Limb (tissue), 2 donors: ENCODE results near the gene CREB3L4.

ENCODE experiments used
- DNase-seq, 2 donors: peaks; one replicate each; pipeline ENCODE4 v3.0.0-alpha.2; 2016; ENCODE audit errors: extremely low spot score in 2 of 2

The CREB3L4 gene

DNA sequence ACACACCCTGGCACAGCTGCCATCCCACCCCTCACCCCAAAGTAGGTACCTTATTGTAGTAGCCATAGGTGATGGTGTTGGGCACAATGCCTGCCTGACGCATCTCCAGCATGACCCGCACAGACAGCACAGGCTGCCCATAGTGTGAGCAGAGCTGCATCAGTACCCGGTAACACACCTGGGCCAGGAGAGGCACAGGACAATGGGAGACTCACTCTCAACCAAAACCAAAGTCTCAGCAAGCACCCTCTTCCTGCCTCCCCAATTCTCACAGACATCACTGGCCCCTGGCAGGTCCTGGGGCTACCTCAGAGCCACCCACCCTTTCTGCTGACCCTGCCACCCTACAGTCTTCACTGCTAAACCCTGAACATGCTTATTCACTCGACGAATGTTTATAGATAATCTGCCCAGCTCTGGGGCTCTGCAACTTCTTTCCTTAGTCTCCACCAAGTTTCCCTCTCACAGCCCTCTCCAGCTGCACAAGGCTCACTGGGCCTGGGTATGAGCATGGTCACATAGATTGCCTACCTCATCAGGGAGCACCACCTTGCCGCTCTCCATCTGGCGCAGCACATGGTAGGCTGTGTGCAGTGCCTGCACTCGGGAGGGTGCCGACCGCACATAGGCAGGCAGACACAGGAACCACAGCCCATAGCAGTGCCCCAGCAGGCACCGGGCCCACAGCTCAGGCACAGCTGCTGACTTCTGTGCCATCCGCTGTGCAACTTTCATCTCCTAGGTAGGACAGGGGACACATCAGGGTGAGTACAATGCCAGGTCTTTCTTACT is 31.5 kb upstream of the CREB3L4 start:
- no peak for DNase-seq

DNA sequence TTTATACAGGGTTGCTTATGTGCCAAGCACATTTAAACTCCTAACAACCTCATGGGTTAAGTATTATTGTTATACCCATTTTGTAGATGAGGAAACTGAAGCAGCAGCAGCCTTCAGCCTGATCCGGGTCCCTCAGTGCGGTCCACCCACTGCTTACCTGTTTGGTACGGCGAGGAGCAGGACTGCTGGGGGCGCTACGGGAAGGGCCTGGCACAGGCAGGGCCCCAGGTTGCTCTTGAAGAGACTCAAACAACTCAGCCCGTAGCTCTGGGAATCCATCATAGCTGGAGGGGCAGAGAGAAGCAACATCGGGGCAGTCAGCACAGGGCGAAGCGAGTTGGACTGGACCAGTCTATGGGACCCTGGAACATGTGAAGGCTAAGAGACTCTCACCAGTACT is 30.4 kb upstream of the CREB3L4 start:
- no peak for DNase-seq

DNA sequence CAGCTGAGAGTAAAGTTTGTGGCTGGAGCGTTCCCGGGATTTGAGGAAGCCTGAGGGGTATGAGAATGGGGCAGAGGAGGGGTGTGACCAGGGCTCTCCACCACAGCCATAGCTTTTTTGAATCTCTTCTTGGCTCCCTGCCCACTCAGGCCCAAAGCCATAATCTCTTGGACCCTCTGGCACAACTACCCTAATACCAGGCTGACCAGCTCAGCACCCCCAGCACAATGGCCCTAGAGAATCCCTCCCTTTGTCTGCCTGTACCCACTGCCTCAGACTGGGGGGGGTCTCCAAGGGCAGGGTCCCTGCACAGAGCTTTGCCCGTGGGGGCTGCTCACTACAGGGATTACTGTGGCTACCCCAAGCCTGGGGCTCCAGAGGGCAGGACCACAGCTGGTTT is 28.7 kb upstream of the CREB3L4 start:
- no peak for DNase-seq

DNA sequence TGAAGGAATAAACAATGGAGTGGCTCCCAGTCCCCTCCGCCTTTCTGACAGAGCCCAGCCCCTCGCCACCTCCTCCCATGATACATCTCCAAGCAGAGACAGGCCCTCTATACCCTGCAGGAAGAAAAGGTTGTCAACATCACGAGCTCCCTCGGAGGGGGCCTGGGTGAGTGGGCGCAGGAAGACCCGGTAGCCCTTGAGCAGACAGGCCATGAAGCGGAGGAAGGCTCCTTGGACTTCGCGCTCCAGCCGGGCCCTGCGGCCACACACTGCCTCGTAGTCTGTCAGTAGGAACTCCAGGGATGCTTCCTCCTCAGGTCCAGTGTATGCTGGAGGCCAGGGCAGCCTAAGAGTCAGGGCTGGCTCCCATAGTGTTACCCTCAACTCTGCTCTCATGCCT is 28.2 kb upstream of the CREB3L4 start:
- no peak for DNase-seq

DNA sequence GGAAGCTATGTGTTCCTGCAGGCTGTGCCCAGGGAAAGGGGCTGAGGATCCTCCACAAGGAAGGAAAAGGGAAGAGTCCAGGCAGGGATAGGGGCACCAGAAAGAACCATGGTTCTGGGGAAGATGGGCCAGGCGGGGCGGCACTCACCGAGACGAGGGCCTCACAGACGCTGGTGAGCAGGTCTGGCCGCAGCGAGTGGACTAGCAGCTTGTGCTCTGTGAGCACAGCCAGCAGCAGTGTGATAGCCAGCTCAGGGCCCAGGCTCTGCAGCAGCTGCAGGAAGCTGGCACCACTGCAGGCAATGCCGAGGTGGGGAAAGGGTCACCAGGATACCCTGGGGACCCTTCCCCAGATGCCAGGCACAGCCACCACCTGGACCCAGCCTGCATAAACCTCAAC is 26.9 kb upstream of the CREB3L4 start:
- DNase-seq, result no peak

DNA sequence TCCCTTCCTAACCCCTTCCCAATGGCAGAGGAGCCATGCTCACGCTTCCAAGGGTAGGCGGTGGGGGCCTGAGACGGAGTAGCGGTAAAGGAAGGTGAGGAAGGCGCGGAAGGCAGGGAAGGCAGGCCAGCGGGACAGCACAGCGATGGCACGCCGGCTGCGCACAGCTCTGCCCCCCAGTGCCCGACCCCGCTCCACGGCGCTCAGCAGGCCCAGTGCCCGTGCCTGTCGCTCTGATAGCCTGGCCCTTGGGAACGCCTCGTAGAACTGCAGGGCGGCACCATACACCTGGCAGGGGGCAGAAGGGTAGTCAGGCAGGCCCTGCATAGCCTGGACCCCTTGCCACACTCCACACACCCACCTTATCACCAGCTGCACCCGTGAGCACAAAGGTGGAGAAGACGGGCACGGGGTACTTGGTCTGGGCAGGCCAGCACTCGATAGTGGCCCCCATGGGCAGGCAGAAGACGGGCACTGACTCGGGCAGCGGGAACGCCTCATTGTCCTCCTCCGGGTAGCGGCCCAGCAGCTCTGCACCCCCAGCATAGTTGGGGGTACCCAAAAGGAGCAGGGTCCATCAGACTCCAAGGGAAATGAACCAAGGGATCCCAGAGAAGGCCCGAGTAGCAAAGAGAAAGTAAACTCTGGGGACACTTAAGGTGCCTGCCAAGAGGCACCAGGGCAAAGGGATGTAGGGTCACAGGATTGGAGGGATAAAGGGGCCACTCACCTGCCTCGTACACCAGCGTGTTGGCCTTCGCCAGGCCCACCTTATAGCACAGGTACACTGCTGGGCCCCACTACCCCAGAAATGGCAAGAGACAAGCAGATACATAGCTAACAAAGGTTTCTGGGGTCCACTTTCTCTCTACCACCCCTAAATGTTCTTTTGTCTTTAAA is 25.6 kb upstream of the CREB3L4 start:
- DNase-seq, result no peak

DNA sequence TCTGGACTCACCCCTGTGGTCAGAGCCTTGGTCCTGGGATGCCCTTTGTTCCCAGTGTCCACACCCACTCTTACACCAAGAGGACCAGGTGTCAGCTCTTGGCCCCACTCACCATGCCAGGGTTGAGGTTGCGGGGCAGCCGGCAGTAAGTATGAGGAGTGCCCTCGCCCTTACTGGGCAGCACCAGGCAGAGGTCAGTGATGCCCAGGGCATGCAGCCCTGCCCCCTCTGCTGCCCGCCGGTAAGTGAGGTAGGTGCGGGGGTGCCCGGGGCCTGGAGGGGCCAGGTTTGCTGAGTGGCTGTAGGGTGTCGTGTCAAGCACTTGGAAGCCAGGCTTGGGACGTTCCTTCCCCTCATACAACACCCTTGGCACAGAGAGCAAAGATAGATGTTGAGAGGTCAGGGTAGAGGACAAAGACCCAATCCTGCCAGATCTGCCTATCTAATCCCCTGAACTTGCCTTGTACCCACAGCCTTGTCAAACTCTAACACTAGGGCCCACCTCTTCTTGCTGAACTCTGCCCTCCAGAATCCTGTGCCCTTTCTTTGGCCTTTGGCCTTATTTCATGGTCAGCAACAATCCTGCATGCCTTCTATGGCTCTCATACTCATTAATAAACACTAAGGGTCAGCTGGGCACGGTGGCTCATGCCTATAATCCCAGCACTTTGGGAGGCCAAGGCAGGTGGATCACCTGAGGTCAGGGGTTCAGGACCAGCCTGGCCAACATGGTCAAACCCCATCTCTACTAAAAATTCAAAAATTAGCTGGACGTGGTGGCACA is 24.7 kb upstream of the CREB3L4 start:
- DNase-seq, result no peak

DNA sequence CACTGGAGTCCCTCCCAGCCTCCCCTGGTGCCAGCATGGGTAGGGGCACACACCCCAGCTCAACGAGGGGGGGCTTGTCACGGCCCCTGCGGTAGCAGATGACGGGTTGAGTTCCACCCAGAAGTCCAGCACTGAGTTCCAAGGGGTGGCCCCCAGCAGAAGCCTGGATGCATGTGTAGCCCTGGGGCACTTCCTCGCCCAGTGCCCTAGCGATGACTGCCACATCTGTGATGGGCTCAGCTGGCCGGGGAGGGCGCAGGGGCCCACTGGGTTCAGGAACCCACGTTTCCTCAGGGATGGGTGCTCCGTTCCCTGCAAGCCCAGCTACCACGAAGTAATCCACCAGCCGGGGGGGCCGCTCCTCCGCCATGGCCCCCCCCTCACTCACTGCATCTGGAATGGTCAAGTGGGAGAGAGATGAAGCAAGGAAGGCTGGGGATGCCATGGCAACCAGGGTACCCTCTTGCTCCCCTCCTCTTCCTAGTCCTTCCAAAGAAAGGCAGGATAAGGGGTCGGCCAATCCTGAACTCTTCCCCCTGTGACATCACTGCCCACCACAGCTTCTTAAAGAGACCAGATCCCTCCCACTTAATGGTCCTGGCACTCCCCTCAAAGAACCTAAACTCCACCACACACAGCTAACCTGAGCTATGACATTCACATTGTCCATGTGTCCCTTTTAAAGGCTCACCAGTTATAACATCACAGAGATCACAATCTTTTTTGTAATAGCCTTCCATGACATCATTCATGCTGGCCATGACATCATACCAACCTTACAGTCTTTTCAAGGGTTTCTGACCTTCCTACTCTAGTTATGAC is 23.5 kb upstream of the CREB3L4 start:
- DNase-seq, result no peak

DNA sequence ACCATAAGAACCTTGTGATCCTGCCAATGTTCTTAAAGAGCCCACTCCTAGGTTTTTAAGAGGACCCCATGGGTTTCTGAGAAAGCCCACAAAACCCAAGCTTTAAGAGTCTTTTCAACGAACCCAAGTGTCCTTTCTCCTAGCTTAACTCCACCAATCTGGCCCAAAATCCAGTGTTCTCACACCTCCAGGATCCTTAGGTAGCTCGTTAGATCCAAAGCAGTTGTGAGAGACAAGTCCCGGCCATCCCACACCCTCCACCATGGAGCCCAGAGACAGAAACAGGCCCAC is 22.9 kb upstream of the CREB3L4 start:
- no peak for DNase-seq

DNA sequence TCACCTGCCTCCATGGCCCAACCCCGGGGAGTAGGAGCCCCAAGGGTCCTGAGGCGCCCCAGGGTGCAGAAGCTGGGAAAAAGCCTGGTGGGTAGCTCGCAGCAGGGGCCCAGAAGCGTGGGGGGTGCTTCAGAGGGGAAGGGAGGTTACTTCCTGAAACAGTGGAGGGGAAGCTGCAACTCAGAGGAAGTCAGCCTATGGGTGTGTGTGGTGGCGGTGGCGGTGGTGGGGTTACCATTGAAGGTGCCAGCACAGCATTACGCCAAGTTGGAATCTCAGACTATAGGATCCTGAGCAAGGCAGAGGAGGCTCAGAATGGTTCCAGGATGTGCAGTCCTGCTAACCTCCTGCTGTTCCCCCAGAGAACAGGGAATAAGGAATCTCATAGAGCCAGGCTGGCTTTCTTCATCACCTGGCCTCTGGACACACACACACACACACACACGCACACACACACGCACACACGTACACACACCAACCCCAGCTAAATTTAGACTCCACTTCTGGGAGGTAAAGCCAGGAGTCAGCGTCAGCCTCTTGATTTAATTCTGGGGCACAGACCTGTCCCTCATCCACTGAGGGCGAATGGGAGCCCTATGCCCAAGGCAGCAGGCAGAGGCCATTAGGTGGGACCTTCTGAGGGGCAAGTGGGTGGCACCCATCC is 22.4 kb upstream of the CREB3L4 start:
- no peak for DNase-seq

DNA sequence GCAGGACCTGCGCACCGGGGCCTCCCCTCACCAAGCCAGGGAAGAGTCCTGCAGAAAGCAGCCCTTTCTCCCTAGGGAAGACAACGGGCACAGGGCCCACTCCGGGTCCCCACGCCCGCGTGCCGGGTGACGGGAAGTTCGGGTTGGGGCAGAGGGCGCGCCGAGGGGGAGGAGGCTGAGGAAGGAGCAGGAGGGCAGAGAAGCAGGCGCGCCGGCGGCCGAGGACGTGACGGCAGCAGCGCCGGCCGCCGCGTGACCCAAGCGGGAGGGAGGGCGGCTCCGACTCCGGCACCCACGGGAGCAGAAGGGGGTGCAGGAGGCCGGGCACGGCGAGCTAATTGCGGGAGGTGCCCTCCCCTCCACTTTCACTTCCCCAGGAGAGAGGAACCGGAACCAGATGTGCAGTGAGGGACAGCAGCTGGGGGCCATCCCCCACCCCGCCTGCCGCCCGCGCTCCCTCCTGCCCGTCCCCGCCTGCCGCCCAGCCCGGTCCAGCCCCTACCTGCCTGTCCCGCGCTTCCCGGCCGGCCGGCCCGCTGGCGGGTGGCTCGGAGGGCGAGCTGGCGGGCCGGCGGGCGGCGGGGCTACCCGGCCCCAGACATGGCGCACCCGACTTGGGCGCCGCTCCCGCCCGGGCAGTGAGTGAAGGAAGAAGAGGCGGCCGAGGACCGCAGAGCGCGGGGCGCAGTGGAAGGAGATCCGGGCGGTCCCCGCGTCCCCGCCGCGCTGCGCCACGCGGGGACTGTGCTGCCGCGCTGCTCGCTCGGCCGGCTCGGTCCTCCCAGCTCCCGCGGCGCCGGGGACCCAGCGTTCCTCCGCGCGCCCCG is 21.7 kb upstream of the CREB3L4 start:
- DNase-seq, result peak; percentile 41 to 78

DNA sequence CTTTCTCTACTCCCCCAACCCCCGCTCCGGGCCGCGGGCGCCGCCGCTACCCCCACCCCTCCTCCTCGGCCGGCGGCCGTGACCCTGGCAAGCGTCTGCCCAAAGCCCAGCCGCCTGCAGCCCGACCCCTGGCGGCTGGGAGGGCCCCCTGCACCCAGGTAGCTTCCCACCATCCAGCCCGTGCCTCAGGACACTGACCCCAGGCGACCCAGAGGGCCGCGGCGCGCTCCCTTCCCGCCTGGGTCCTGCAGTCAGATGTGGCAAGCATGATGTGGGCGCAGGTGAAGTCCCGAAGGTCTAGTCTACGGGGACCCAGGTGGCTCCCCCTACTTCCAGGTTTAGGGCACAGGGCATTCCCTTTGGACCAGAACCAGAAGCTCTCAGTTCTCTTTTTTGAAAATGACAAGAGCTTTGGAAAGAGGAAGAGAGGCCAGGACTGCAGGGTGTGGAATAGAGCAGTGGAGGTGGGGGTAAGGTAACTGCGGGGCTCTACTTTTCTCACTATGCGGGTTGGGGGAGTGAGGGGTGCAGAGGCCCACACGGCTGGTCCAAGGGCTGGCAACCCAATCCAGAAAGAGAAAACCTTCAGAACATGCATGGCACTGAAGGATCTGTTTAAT is 21.0 kb upstream of the CREB3L4 start, which contains the start of gene DENND4B:
DENND4B (minus strand) TSS at position 97 of the 620 bp plus-strand sequence. CDS start 2,344 bp downstream, outside the sequence.
- peak; percentile 84 to 90 for DNase-seq

DNA sequence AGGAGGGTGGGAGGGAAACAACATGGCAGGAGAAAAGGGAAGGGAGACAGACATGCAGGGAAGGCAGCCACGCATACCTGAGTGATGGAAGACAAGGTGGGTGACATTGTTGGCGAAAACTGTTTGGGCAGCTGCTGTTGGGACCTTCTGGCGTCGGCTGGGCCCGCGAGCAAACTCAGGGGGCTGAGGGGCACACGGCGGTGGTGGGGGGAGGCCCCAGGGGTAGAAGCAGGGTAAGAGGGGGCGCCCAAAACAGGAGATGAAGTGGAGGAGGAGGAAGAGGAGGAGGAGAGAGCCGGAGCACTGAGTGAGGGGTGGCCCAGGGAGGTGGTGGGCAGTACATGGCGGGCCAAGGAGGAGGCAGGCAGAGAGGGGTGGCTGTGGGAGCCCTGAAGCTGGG is 16.5 kb upstream of the CREB3L4 start:
- no peak for DNase-seq

DNA sequence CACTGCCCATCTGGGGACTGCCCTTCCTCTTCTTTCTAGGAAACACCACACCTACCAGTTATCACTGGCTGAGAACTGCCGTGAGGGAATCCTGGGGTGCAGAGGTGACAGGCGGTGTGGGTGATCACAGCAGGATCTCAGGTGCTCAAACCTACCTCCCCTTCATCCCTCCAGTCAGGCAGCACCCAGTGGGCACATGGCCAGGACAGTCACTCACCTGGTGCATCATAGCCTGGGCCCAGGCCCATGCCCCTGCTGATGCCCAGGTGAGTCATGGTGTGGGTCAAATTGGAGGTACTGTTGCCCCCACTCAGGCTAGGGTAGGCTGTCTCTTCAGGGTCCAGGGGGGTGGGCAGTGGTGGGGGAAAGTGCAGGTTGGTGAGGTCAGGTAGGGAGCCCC is 15.9 kb upstream of the CREB3L4 start:
- no peak for DNase-seq

DNA sequence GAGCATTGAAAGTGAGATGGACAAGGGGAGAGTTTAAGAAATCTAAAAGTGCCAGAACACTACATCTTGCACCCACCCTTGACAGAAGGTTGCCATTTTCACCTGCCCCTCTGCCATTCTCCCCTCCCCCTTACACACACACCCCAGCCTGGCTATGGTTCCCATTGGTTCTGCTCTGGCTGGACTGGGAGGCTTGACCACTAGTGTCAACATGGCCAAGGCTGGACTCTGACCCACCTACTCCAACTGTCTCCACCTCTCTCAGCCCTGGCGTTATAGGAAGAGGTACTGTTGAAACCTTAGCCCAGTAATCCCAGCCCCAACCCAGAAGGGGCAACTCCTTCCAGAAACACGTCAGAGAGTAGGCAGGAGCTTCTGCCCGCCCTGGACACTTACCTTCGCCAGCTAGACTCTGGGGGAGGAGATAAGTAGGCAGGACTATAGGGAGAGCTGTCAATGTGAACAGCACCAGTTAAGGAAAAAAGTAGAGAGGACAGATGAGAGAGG is 13.8 kb upstream of the CREB3L4 start:
- DNase-seq, result no peak

DNA sequence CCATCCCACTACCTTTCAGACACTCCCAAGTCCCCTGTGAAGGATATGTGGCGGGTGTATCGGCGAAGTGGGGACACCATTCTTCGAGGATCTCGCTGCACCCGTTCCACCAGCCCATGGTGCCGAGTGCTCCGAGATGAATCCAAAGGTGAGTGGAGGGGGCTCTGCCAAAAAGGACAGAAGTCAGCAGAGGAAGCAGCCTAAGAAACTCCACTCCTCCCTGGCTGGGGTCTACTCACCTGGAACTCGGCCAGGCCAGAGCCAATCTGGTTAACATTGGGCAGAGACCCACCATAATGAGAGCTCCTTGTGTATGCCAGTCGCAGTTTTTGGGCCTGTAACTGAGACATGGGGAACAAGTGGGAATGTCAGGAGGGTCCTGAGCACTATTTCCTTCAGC is 12.9 kb upstream of the CREB3L4 start:
- DNase-seq, result no peak

DNA sequence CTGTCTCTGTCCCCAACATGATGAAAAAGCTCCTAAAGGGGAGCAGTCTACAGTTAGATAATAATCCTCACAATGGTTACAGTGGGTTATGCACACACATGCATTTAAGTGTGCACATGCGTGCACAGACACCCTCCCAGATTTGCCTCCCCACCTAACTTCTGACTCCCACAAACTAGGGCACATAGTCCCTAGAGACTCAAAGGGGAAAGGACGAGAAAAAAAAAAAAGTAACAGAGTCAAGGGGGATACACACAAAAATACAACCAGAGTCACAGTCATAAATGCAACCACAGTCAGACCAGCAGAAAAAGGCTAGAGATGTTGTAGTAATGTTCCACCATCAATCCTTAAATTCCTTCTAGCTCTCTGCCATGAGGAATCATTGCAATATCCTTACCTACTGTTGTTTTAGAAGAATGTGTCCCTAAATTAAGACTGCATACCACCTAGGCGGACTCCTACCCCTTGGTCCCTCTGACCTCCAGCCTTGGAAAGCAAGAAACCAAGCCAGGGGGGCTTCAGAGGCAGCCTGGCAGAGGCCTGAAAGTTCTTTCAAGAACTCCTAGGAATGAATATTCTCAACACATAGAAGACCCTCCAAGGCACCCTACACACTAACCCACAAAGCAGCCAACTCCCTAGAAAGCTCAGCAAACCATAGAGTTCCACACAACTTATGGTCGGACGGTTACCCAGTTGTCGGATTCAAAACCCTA is 10.5 kb upstream of the CREB3L4 start:
- DNase-seq, result no peak

DNA sequence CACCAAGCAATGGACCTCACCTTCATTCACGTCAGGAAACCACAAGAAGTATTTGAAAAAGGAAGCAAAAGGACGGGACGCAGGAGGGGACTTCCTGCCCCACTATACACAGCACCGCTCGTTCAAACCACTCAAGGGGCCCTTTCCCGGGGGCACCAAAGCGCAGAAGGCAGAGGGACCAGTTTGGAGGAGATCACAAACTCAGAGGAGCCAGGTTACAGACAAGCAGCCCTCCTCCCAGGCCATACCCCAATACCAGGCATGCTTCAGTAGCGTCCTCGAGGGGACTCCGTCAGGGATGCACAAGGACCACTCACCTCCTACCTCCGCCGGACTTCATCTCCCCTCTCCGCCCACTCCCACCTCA is 10.0 kb upstream of the CREB3L4 start:
- DNase-seq, result no peak
